Measurements from ENCODE around the gene DBX1. TPM values are rescaled to one million over a fixed set of nuclear protein-coding genes. Genes with fewer than 3 reads are reported as not detected.

The DBX1 gene
- total and polyA plus RNA-seq, 4 donors = not detected

GRCh38 chr11:20113149-20113438 is 47.2 kb downstream of the DBX1 start:
- Histone ChIP-seq H3K9me3 (ENCODE audit: control insufficient read depth in 4 of 4, low read length in 3 of 4) (no peaks in the 10 kb centered on the region), H3K4me3 (ENCODE audit: low read depth in 1 of 3, low read length in 3 of 3) (no peak overlapping the region), H3K4me1 (ENCODE audit: control insufficient read depth in 4 of 4, insufficient read depth in 4 of 4, low read length in 3 of 4) (no peaks in the 10 kb centered on the region), H3K27ac (ENCODE audit: low read depth in 1 of 2, low read length in 2 of 2) (no peak overlapping the region), H3K27me3 (ENCODE audit: control insufficient read depth in 4 of 4, insufficient read depth in 4 of 4, low read length in 3 of 4) (no peaks in the 10 kb centered on the region), H3K9ac (ENCODE audit: low read depth in 1 of 2, low read length in 2 of 2) (no peak overlapping the region), H3K36me3 (ENCODE audit: control insufficient read depth in 4 of 4, insufficient read depth in 3 of 4, low read depth in 1 of 4, low read length in 3 of 4) (peaks cover 2 to 44% (median 35%) of the 10 kb centered on the region in 4 donors)
- WGBS = 58% methylated on average over 5 of the region's 5 CpGs
- DNase-seq (ENCODE audit: low spot score) = no peak
- TF ChIP-seq HNF4G (IDR thresholded peaks at IDR 0.05) (no peak), GABPA (IDR thresholded peaks at IDR 0.05 in 1 of 2, conservative IDR thresholded peaks at IDR 0.05 in 1 of 2) (no peak), RXRA (IDR thresholded peaks at IDR 0.05) (no peak), REST (IDR thresholded peaks at IDR 0.05) (no peak), FOXA2 (IDR thresholded peaks at IDR 0.05) (no peak), TAF1 (conservative IDR thresholded peaks at IDR 0.05) (no peak), SP1 (IDR thresholded peaks at IDR 0.05) (no peak), MAX (IDR thresholded peaks at IDR 0.05) (no peak)
- TF ChIP-seq, protein P1, sequence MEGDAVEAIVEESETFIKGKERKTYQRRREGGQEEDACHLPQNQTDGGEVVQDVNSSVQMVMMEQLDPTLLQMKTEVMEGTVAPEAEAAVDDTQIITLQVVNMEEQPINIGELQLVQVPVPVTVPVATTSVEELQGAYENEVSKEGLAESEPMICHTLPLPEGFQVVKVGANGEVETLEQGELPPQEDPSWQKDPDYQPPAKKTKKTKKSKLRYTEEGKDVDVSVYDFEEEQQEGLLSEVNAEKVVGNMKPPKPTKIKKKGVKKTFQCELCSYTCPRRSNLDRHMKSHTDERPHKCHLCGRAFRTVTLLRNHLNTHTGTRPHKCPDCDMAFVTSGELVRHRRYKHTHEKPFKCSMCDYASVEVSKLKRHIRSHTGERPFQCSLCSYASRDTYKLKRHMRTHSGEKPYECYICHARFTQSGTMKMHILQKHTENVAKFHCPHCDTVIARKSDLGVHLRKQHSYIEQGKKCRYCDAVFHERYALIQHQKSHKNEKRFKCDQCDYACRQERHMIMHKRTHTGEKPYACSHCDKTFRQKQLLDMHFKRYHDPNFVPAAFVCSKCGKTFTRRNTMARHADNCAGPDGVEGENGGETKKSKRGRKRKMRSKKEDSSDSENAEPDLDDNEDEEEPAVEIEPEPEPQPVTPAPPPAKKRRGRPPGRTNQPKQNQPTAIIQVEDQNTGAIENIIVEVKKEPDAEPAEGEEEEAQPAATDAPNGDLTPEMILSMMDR (IDR thresholded peaks at IDR 0.05; ENCODE audit: low read depth, low read length, missing input control) = no peak

DNA sequence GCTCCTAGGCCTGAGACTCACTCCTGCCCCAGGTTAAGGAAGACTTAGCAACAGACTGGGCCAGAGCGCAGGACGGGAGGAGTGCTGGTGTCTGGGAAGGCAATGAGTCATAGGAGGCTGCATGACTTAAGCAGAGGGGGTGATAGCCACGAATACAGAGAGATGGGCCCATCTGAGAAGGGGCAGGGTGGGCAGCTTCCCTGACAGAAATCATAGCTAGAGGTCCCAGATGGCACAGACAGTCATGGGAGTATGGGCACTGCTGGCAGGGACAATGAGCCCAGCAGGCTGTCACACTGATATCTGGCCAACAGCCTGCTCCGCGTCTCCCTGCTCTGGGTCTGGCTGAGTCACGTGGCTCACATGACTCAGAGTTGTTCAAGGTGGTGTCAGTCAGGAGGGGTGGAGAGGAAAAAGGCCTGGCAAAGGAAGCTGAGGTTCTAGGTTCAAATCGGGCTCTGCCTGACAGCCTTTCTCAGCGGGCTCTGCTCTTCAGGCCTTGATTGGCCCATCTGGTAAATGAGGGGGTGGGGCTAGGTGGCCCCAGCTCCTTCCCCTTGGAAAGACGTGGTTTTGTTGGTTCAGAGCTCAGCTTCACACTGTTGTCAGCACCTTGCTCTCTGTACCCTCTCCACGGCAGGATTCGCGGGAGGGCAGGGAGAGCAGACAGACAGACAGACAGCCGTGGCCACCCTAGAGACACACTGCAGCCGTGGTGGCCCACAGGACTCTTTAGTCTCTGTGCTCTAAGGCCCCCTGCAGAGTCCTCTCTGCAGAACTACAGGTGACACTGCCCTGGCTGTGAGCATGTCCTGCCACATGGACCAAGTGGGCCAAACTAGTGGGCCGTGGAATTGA is 47.8 kb downstream of the DBX1 start:
- H3K27me3 ChIP-seq (ENCODE audit: control insufficient read depth in 4 of 4, insufficient read depth in 4 of 4, low read length in 3 of 4) = no peaks in the 10 kb centered on the region
- no peak for TF ChIP-seq RAD21 (IDR thresholded peaks at IDR 0.05)
- no peak for TF ChIP-seq YY1 (IDR thresholded peaks at IDR 0.05)
- TF ChIP-seq FOXA1 (IDR thresholded peaks at IDR 0.05) = no peak
- no peak for TF ChIP-seq EGR1 (IDR thresholded peaks at IDR 0.05; ENCODE audit: low read depth in 2 of 2)
- TF ChIP-seq, protein P1 (IDR thresholded peaks at IDR 0.05; ENCODE audit: low read depth, low read length, missing input control) = no peak
- TF ChIP-seq GABPA (IDR thresholded peaks at IDR 0.05 in 1 of 2, conservative IDR thresholded peaks at IDR 0.05 in 1 of 2) = no peak
- TF ChIP-seq, protein P2, sequence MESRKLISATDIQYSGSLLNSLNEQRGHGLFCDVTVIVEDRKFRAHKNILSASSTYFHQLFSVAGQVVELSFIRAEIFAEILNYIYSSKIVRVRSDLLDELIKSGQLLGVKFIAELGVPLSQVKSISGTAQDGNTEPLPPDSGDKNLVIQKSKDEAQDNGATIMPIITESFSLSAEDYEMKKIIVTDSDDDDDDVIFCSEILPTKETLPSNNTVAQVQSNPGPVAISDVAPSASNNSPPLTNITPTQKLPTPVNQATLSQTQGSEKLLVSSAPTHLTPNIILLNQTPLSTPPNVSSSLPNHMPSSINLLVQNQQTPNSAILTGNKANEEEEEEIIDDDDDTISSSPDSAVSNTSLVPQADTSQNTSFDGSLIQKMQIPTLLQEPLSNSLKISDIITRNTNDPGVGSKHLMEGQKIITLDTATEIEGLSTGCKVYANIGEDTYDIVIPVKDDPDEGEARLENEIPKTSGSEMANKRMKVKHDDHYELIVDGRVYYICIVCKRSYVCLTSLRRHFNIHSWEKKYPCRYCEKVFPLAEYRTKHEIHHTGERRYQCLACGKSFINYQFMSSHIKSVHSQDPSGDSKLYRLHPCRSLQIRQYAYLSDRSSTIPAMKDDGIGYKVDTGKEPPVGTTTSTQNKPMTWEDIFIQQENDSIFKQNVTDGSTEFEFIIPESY (IDR thresholded peaks at IDR 0.05) = no peak
- no peak for TF ChIP-seq REST (IDR thresholded peaks at IDR 0.05)
- TF ChIP-seq FOXA2 (IDR thresholded peaks at IDR 0.05) = no peak
- TF ChIP-seq MAX (IDR thresholded peaks at IDR 0.05) = no peak
- TF ChIP-seq HNF4A (conservative IDR thresholded peaks at IDR 0.05) = no peak
- no peak overlapping the region for H3K4me3 ChIP-seq (ENCODE audit: low read depth in 1 of 3, low read length in 3 of 3)
- H3K27ac ChIP-seq (ENCODE audit: low read depth in 1 of 2, low read length in 2 of 2) = no peak overlapping the region
- WGBS = 81% methylated on average over 15 of the region's 15 CpGs
- H3K4me1 ChIP-seq (ENCODE audit: control insufficient read depth in 4 of 4, insufficient read depth in 4 of 4, low read length in 3 of 4) = no peaks in the 10 kb centered on the region
- no peaks in the 10 kb centered on the region for H3K9me3 ChIP-seq (ENCODE audit: control insufficient read depth in 4 of 4, low read length in 3 of 4)
- DNase-seq (ENCODE audit: low spot score) = no peak
- peaks cover 2 to 44% (median 36%) of the 10 kb centered on the region in 4 donors for H3K36me3 ChIP-seq (ENCODE audit: control insufficient read depth in 4 of 4, insufficient read depth in 3 of 4, low read depth in 1 of 4, low read length in 3 of 4)
- no peak overlapping the region for H3K9ac ChIP-seq (ENCODE audit: low read depth in 1 of 2, low read length in 2 of 2)
